Smooth muscle cell of bladder (primary cell): Measurements from ENCODE around the gene GTSF1L. TPM values are rescaled to one million over a fixed set of nuclear protein-coding genes. Genes with fewer than 3 reads are reported as not detected.

ENCODE experiments used
- total RNA-seq: library from RNA; depleted of rRNA; stranded (reverse); fragments of >200 nt; gene quantifications from 2 replicates; pipeline ENCODE4 v1.2.3, GENCODE V29; 2014

GTSF1L gene
- not detected in 2 replicates for total RNA-seq

DNA sequence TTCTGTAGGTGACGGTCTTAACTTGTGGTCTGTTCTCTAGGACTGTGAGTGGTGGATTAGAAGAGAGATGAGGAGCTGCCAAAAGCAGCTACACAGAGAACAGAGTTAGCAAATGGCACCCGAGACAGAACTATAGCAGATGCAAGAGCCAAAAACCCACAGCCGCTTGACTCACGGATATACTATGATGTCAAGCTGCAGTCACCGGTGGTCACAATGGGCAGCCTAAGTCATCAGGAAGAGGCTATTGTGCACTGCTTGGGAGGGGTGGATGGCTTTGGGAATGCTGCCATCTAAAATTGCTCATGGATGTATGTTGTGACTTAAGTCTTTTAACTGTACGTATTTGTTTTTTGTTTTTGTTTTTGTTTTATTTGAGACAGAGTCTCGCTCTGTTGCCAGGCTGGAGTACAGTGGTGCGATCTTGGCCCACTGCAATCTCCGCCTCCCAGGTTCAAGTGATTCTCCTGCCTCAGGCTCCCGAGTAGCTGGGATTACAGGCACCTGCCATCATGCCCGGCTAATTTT, at the start of gene GTSF1L:
TSS of gene GTSF1L (minus strand) at position 192 of the 528 bp plus-strand sequence. CDS start 308 bp downstream, outside the sequence.

Other genes with a start within 250 kb of the GTSF1L start
- 3.6 and 4.6 TPM in 2 replicates for gene L3MBTL1, start 219.3 kb downstream of the GTSF1L start, total RNA-seq
- gene SGK2, start 168.0 kb downstream of the GTSF1L start, total RNA-seq: 0.14 and 0.28 TPM in 2 replicates
- gene IFT52, start 136.1 kb downstream of the GTSF1L start, total RNA-seq: 48.6 and 50.8 TPM in 2 replicates
- gene MYBL2, start 59.9 kb downstream of the GTSF1L start, total RNA-seq: 0.37 and 0.71 TPM in 2 replicates
- gene TOX2, start 187.8 kb upstream of the GTSF1L start, total RNA-seq: 1.1 and 1.3 TPM in 2 replicates